Loucy (cell line): ENCODE results near the gene CHKB.

Experiments used
- CTCF ChIP-seq: fragments of 200-600 bp; sonication (generic); conservative IDR thresholded peaks from 2 replicates; pipeline ENCODE4 v1.5.1; 2014; ENCODE audit warnings: mild to moderate bottlenecking, antibody characterized with exemption, low read length
- EZH2phosphoT487 ChIP-seq: fragments of 200-600 bp; IDR thresholded peaks from 2 replicates; pipeline ENCODE4 v1.6.1; 2018; ENCODE audit warnings: antibody characterized with exemption, mild to moderate bottlenecking, moderate library complexity, borderline replicate concordance

- TF ChIP-seq CTCF (no peak), EZH2phosphoT487 (no peak)
These were observed 47.5 kb downstream of the CHKB start for GRCh38 chr22:50535113-50535512.
